HUES6 (cell line): ENCODE data around the gene CSTF3.

ENCODE experiments used
- H3K27ac ChIP-seq: 2 replicates; pipeline ENCODE4 v1.7.0; 2013; ENCODE audit warnings: low read depth, mild to moderate bottlenecking, low read length, inconsistent platforms
- H3K27me3 ChIP-seq: 2 replicates; pipeline ENCODE4 v1.6.1; 2013; ENCODE audit warnings: low read length; ENCODE audit not compliant: control insufficient read depth, insufficient read depth
- H3K36me3 ChIP-seq: 2 replicates; pipeline ENCODE4 v1.6.1; 2013; ENCODE audit warnings: low read length; ENCODE audit not compliant: control insufficient read depth, insufficient read depth
- H3K4me1 ChIP-seq: 2 replicates; pipeline ENCODE4 v1.6.1; 2013; ENCODE audit warnings: low read length; ENCODE audit not compliant: control insufficient read depth, insufficient read depth
- H3K4me3 ChIP-seq: 2 replicates; pipeline ENCODE4 v1.5.1; 2013; ENCODE audit warnings: low read depth, low read length
- H3K9ac ChIP-seq: one replicate; pipeline ENCODE4 v1.6.1; 2013; ENCODE audit warnings: mild to moderate bottlenecking, low read length
- H3K9me3 ChIP-seq: 2 replicates; pipeline ENCODE4 v1.6.1; 2013; ENCODE audit warnings: low read depth, low read length; ENCODE audit not compliant: control insufficient read depth, insufficient read depth

The CSTF3 gene

GRCh38 chr11:33086017-33086416 is 75.3 kb downstream of the CSTF3 start:
- H3K27ac ChIP-seq, result no peak overlapping the region
- H3K27me3 ChIP-seq, result no peaks in the 10 kb centered on the region
- peaks cover 80% of the 10 kb centered on the region for H3K36me3 ChIP-seq
- H3K9me3 ChIP-seq, result no peaks in the 10 kb centered on the region
- H3K4me1 ChIP-seq, result no peaks in the 10 kb centered on the region
- H3K9ac ChIP-seq, result no peak overlapping the region
- no peak overlapping the region for H3K4me3 ChIP-seq

DNA sequence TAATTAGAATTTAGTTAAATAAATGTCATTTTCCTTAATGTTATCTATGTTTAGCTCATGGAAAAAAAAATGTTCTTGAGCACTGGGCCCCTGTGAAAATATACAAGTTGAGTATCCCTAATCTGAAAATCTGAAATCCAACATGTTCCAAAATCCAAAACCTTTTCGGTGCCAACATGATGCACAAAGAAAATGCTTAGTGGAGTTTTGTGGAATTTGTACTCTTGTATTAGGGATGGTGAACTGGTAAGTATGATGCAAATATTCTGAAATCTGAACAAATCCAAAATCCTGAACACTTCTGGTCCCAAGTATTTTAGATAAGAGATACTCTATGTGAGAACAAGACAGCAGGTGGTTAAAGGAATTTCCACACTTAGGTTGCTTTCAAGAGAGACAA is 77.4 kb downstream of the CSTF3 start:
- Histone ChIP-seq H3K36me3 (peaks cover 66% of the 10 kb centered on the region), H3K4me3 (no peak overlapping the region), H3K27me3 (no peaks in the 10 kb centered on the region), H3K9me3 (no peaks in the 10 kb centered on the region), H3K9ac (no peak overlapping the region), H3K27ac (no peak overlapping the region), H3K4me1 (no peaks in the 10 kb centered on the region)

GRCh38 chr11:33072465-33072864 is 88.8 kb downstream of the CSTF3 start:
- no peaks in the 10 kb centered on the region for H3K9me3 ChIP-seq
- H3K9ac ChIP-seq, result no peak overlapping the region
- H3K4me3 ChIP-seq, result no peak overlapping the region
- H3K4me1 ChIP-seq, result peaks cover 4% of the 10 kb centered on the region
- H3K36me3 ChIP-seq, result peaks cover 69% of the 10 kb centered on the region
- H3K27me3 ChIP-seq, result no peaks in the 10 kb centered on the region
- no peak overlapping the region for H3K27ac ChIP-seq

- Histone ChIP-seq H3K27me3 (no peaks in the 10 kb centered on the region), H3K9me3 (no peaks in the 10 kb centered on the region), H3K4me1 (peaks cover 4% of the 10 kb centered on the region), H3K27ac (no peak overlapping the region), H3K36me3 (peaks cover 54% of the 10 kb centered on the region), H3K4me3 (no peak overlapping the region), H3K9ac (no peak overlapping the region)
Observed at GRCh38 chr11:33068611-33069340, 92.5 kb downstream of the CSTF3 start.

GRCh38 chr11:33067294-33067693 is 94.0 kb downstream of the CSTF3 start:
- Histone ChIP-seq H3K4me3 (no peak overlapping the region), H3K4me1 (peaks cover 4% of the 10 kb centered on the region), H3K27ac (no peak overlapping the region), H3K27me3 (no peaks in the 10 kb centered on the region), H3K9ac (no peak overlapping the region), H3K36me3 (peaks cover 42% of the 10 kb centered on the region), H3K9me3 (no peaks in the 10 kb centered on the region)

DNA sequence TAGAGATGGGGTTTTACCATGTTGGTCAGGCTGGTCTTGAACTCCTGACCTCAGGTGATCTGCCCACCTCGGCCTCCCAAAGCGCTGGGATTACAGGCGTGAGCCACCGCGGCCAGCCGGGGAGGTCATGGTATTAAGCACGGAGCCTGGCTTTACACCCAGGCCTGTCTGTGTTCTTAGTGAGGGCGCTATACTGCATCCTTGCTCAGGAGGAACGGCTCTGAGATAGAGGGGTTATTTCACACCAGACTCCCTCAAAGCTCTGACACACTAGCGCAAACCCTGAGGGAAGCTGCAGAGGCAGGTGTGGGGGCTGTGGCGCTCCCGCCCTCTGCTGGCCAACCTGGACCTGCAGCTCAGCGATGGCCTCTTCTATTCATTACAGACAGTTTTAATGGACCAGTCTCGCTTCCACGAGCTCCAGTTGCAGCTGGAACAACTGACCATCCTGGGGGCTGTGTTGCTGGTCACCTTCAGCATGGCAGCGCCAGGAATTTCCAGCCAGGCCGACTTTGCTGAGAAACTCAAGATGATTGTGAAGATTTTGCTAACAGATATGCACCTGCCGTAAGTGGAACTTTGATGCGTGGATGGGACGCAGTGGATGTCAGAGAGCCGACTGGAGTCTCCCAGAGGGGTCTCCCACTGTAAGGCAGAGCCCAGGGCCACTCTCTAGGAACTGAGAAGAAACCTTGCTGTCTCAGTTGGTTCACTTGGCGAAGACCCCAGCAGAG is 95.7 kb downstream of the CSTF3 start:
- Histone ChIP-seq H3K27me3 (no peaks in the 10 kb centered on the region), H3K27ac (no peak overlapping the region), H3K36me3 (peaks cover 30% of the 10 kb centered on the region), H3K9me3 (no peaks in the 10 kb centered on the region), H3K9ac (no peak overlapping the region), H3K4me3 (no peak overlapping the region), H3K4me1 (peaks cover 9% of the 10 kb centered on the region)

GRCh38 chr11:33064866-33065265 is 96.4 kb downstream of the CSTF3 start:
- Histone ChIP-seq H3K27ac (no peak overlapping the region), H3K36me3 (peaks cover 29% of the 10 kb centered on the region), H3K27me3 (no peaks in the 10 kb centered on the region), H3K9me3 (no peaks in the 10 kb centered on the region), H3K4me1 (peaks cover 9% of the 10 kb centered on the region), H3K4me3 (no peak overlapping the region), H3K9ac (no peak overlapping the region)

- H3K4me3 ChIP-seq, result no peak overlapping the region
- H3K27ac ChIP-seq, result no peak overlapping the region
- H3K27me3 ChIP-seq, result no peaks in the 10 kb centered on the region
- H3K9ac ChIP-seq, result no peak overlapping the region
- peaks cover 29% of the 10 kb centered on the region for H3K36me3 ChIP-seq
- H3K4me1 ChIP-seq, result peaks cover 9% of the 10 kb centered on the region
- no peaks in the 10 kb centered on the region for H3K9me3 ChIP-seq
Observed at GRCh38 chr11:33064033-33064825, 97.1 kb downstream of the CSTF3 start.

DNA sequence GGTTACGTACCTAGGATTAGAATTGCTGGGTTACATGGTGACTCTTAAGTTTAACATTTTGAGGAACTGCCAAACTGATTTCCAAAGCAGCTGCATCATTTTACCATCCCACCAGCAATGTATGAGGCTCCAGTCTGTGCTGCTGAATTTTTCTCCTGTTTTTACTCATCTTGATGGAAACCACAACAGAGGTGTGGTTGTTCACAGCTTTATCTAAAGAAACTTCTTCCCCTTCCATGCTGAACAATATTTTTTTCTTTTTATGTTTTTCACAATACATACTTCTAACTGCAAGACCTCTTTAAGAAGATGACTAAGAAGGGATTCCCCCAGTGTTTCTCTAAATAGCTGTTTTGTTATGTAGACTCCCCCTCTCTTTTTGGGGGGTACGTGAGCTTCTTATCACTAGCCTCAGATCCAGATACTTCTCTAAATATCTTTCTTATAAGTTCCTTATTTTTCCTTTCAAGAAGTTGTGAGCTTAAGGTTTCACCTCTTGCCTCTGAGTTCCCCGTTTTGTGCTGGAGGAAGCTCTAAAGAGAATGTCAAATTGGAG is 97.9 kb downstream of the CSTF3 start:
- H3K4me3 ChIP-seq, result no peak overlapping the region
- H3K4me1 ChIP-seq, result peaks cover 5% of the 10 kb centered on the region; the same call in 1 of the 2 replicates
- H3K36me3 ChIP-seq, result peaks cover 30% of the 10 kb centered on the region
- no peaks in the 10 kb centered on the region for H3K9me3 ChIP-seq
- H3K9ac ChIP-seq, result no peak overlapping the region
- H3K27ac ChIP-seq, result no peak overlapping the region
- no peaks in the 10 kb centered on the region for H3K27me3 ChIP-seq

GRCh38 chr11:33062137-33062536 is 99.1 kb downstream of the CSTF3 start:
- no peaks in the 10 kb centered on the region for H3K27me3 ChIP-seq
- no peaks in the 10 kb centered on the region for H3K9me3 ChIP-seq
- H3K36me3 ChIP-seq, result peaks cover 33% of the 10 kb centered on the region
- H3K4me3 ChIP-seq, result no peak overlapping the region
- no peak overlapping the region for H3K27ac ChIP-seq
- no peak overlapping the region for H3K9ac ChIP-seq
- H3K4me1 ChIP-seq, result peaks cover 5% of the 10 kb centered on the region; the same call in 1 of the 2 replicates
